Coronary artery (tissue), 2 donors: ENCODE measurements around the gene NAA40.

Source experiments
- DNase-seq: peaks from one replicate; pipeline ENCODE4 v3.0.0-alpha.2; 2017; ENCODE audit warnings: low spot score
- H3K27ac ChIP-seq, 2 donors: fragments of 200-600 bp; sonication (generic); one replicate each; pipeline ENCODE4 v1.5.1; 2016 to 2019
- H3K4me3 ChIP-seq: fragments of 200-600 bp; sonication (generic); 2 replicates; pipeline ENCODE4 v1.5.1; 2016; ENCODE audit warnings: mild to moderate bottlenecking, moderate library complexity
- CTCF ChIP-seq: fragments of 200-600 bp; sonication (generic); IDR thresholded peaks from one replicate; pipeline ENCODE4 v1.5.1; 2019; ENCODE audit warnings: antibody characterized with exemption

The NAA40 gene

GRCh38 chr11:64003807-64004589, 65.2 kb downstream of the NAA40 start:
- DNase-seq = no peak

GRCh38 chr11:64004590-64004984, 65.8 kb downstream of the NAA40 start:
- DNase-seq = no peak
- Histone ChIP-seq H3K27ac (no peak overlapping the region), H3K4me3 (no peak overlapping the region)
- no peak for TF ChIP-seq CTCF

More at GRCh38 chr11:64003807-64004589, 65.2 kb downstream of the NAA40 start:
- H3K27ac ChIP-seq = no peak overlapping the region
- no peak overlapping the region for H3K4me3 ChIP-seq
- TF ChIP-seq CTCF = no peak

GRCh38 chr11:64005691-64006090, 66.9 kb downstream of the NAA40 start:
- DNase-seq = no peak
- H3K4me3 ChIP-seq = no peak overlapping the region
- no peak overlapping the region for H3K27ac ChIP-seq
- TF ChIP-seq CTCF = no peak

- H3K4me3 ChIP-seq = no peak overlapping the region
- TF ChIP-seq CTCF = no peak
- H3K27ac ChIP-seq = no peak overlapping the region
- no peak for DNase-seq
Measured at GRCh38 chr11:64006398-64006797, 67.6 kb downstream of the NAA40 start.
